MV-4-11 (cell line): ENCODE results near the gene FADS1.

Experiments
- DNase-seq: peaks from one replicate; lab custom pipeline; 2025; lab: John Stamatoyannopoulos, UW

Gene FADS1

DNA sequence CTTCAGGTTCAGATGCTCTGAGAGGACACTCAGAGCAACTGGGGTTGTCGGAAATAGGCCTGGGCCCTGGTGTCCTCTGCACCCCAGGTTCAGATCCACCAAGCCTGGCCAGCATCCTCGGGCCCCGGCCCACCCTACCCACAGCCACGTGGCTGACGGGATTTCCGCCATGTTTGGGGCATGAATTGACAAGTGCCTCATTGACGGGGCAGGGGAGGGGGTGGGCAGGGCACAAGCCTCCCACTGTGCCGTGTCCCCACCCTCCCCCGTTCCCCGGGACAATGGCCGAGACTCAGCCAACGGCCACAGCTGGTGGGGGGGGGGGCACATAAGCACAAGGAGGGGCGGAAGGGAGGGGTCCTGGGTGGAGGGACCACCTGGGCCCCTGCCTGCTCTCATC lies 55.9 kb downstream of the FADS1 start:
- DNase-seq, result no peak

DNA sequence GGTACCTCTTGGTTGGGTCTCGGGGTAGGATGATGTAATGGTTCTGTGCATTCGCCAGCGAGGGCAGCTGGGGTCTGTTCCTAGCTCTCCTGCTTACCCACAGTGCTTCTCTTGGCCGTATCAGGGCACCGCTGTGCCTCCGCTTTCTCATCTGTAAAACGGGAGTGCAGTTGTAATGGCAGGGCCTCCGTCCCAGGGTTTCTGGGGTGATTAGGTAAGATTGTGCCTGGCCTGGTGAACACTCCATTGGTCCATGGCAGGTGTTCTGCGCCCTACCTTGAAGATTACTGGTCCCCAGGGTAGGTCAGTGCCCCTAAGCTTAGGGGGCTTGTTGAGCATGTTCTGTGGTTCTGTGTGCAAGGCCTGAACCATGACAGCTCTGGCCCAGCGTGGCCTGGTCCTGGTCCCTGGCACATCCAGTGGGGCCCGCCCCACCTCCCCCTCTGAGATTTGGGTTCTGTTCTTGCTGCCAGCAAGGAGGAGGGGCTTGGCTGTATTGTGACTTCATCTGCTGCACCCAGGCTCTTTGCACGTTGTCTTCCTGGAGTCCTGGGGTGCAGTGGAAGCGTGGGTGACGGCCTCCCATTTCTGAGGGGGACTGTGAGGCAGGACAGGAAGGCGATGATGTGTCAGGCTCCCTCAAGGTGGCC lies 59.5 kb downstream of the FADS1 start:
- no peak for DNase-seq

DNA sequence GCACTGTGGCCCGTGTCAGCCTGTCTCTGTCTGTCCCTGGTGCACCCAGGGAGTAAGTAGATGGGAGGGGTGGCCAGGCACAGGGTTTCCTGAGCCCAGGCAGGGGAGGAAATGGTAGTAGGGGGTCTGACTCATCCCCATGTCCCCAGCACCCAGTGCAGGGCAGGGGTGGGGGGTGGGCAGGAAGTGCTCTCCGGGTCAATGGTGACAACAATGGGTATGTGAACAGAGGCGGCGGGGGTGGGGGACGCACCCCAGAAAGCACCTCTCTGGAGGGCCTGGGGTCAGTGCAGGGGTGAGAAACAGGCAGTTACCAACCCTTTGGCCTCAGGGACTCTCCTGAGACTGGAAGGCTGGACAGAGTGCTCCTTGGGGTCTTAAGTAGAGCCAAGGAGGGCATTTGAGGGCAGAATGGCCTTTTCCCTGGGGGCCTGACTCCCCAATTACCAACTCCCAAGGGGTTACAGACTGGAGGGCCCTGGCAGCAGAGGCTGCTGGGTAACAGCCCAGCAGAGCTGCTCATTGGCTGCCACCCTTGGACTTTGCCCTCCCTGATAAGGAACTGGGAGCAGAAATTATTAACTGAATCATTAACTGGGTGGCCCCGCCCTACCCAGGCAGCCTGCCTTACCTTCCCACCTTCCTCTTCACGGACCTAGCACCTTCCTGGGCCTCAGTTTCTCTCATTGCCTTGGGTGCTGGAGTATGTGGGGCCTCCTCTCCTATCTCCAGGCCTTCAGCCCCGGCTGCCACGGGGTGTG lies 60.2 kb downstream of the FADS1 start:
- peak; percentile 47 for DNase-seq

DNA sequence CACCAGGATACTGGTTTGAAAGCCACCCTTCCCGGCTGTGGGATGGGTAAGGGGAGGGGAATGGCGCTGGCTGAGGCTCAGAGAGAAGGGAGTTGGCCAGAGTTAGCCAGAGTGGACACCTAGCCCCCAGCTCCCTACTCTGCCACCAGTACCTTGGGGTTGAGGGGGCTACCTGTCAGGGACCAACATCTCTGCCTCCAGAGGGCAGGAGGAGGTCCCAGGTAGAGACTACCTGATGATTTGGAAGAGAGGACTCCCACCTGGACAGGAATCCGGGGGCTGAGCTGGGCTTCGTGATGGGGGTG lies 60.7 kb downstream of the FADS1 start:
- DNase-seq, result no peak

DNA sequence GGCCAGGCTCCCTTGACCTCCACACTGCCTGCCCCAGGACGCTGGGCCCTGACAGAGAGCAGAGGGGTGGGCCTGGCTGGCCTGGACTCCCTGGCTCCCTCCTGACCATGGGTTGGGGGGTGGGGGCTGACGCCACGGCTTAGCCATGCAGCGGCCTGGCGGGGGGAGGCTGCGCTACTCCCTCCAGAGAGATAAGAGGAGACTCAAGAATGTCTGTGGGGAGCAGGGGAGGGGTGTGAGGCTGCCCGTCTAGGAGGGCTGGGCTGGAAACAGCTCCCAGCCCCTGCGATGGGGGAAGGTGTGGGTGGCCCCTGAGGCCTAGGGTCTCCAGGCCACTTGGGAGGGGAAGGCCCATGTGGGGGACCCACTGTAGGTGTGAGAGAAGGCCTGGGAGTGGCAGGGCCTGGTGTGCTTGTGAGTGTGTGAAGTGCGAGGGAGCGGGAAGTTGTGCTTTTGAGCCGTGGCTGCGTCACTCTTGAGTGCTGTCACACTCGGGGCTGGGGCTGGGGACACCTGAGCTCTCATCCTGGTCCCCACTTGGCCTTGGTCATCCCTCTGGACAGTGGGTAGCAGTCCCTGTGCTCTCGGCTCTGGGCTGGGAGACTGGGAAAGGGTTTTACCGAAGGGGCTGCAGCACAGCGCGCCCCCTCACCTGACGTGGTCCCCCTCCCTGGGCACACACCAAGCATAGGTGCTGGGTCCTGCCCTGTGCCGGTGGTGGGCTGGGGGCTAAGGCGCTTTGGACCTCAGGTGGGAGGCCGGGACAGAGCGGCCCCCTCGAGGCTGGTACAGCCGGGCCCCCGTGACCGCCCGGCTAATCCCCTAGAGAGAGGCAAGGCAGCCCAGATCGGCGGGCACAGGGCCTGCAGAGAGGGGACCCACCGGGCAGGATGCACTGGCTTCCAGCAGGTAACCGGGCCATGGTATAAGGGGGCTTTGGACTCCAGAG lies 62.0 kb downstream of the FADS1 start:
- no peak for DNase-seq

DNA sequence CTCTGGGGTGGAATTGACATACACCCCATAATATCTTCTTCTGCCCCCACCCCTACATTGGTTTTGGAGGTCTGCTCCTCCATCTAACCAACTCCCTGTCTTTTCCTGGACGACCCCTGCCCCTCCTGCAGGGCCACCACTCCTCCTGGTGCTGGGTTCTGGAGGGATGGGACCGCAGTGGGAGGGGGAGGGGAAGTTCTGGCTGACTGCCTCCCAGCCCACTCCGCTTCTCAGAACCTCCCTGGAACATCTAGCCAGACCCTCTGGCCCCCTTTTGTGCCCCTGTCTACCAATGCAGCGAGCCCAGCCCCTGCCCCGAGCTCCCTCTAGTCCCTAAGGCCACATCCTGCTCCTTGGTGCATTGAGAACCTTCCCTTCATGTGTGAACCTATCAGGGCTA lies 63.1 kb downstream of the FADS1 start:
- DNase-seq, result no peak

DNA sequence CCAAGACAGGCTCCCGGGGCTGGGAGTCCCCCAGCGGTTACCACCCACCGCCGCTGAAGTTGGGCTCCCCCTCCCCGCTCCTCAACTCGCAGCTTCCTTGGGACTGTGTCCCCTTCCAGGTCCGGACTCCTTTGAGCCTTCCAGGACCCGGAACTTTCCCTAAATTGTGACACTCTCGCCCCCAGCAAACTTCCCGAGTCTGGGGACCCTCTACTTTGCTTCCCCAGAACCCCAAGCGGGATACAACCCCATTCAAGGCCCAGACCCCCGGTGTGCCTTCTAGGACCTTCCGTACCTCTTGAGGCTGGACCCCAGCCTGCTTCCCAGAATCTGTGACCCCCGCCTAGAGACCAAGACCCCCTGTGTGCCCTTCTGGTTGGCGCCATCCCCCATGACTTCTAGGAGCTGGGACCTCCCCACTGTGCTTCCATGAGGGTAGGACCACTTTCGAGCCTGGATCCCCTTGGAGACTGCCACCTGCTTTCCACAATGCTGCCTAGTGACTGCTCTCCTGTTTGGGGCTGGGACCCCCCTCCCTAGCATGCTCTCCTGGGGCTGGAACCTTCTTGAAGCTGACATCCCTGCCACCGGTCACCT lies 63.8 kb downstream of the FADS1 start:
- DNase-seq, result no peak

DNA sequence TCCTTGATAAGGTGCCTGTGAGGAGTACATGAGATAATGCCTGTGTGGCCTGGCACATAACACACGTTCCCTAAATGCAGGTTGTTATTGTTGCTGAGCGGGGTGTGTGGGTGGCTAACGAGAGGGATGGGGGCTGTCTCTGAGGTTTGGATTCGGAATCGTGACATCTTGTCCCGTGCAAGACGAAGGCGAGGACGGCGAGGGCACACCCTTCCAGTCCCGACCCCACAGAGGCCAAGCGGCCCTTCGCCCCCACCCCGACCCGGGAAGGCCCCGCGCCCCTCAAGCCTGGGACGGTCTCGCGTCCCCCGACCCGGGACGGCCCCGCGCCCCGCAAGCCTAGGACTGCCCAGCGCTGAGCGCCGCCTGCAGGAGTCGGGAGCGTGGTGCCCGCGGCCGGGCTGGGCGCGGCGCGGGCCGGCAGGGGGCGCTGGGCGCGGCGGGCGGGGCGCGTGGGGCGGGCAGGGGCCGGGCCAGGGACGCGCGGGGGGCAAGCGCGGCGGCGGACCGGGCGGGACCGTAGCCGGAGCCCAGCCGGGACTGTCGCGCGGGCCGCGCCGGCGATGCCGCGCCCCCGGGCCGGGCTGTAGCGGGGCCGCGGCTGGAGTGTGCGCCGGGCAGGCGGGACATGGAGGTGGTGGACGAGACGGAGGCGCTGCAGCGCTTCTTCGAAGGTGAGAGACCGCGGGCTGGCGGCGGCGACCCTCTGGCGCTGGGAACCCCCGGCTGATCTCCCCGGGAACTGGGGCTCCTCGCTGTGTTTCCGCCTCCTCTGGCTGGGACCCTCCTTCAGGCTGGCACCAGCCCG lies 64.5 kb downstream of the FADS1 start, which contains the start of gene MYRF:
MYRF (plus strand) TSS at position 520 of the 808 bp plus-strand sequence; CDS start at position 629, 109 bp downstream.
- no peak for DNase-seq

DNA sequence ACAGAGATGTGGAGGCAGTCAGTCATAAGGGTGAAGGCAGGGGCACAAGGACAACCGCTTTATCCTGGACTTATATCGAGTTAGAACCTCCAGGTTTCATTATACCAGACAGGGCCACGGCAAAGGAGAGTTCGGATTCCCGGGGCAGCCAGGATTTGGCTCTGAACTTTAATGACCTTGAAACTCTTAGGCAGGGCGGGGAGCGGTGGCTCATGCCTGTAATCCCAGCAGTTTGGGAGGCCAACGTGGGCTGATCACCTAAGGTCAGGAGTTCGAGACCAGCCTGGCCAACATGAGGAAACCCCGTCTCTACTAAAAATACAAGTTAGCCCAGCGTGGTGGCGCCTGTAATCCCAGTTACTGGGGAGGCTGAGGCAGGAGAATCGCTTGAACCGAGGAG lies 65.4 kb downstream of the FADS1 start:
- DNase-seq, result no peak

DNA sequence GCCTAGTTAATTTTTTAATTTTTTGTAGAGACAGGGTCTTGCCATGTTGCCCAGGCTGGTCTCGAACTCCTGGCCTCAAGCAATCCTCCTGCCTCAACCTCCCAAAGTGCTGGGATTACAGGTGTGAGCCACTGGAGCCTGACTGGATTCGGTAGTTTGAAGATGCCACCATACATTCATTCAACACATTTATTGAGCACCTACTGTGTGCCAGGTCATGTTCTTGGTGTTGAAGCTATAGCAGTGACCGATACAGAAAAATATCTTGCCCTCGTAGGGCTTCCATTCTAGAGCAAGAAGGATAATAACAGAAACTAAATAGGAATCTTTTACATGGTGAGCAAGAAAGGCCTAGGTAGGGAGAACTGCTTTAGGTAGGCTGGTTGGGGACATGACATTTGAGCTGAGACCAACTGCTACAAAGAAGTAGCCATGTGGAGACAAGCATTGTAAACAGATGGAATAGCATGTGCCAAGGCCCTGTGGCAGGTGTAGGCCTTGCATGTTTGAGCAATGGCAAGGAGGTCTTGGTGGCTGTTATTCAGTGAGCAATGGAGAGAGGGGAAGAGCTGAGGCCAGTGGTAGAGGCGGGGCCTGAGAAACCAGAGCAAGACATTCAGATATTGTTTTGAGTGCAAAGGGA lies 66.1 kb downstream of the FADS1 start:
- DNase-seq, result peak; percentile 4
